Effector memory CD4-positive, alpha-beta T cell (primary cell): ENCODE data around the gene CORO7.

Source experiments
- DNase-seq, 3 donors: peaks; one replicate each; pipeline ENCODE4 v3.0.0-alpha.2; 2020
- H3K27ac ChIP-seq: 2 replicates; pipeline ENCODE4 v1.7.0; 2013; ENCODE audit warnings: mild to moderate bottlenecking, low read length, moderate library complexity; ENCODE audit not compliant: insufficient read depth, poor library complexity, severe bottlenecking
- H3K27me3 ChIP-seq: replicated peaks from 2 replicates; pipeline ENCODE4 v1.7.0; 2013; ENCODE audit warnings: mild to moderate bottlenecking, low read length; ENCODE audit not compliant: insufficient read depth, control insufficient read depth, poor library complexity, severe bottlenecking
- H3K36me3 ChIP-seq: 2 replicates; pipeline ENCODE4 v1.7.0; 2013; ENCODE audit warnings: mild to moderate bottlenecking, low read length, moderate library complexity; ENCODE audit not compliant: control insufficient read depth, insufficient read depth
- H3K4me1 ChIP-seq: 2 replicates; pipeline ENCODE4 v1.7.0; 2013; ENCODE audit warnings: low read length, mild to moderate bottlenecking; ENCODE audit not compliant: control insufficient read depth, insufficient read depth, poor library complexity, severe bottlenecking
- H3K4me3 ChIP-seq: 2 replicates; pipeline ENCODE4 v1.7.0; 2013; ENCODE audit warnings: low read length, low read depth, mild to moderate bottlenecking; ENCODE audit not compliant: insufficient read depth, poor library complexity, severe bottlenecking
- H3K9me3 ChIP-seq: 2 replicates; pipeline ENCODE4 v1.7.0; 2013; ENCODE audit warnings: mild to moderate bottlenecking, low read length, moderate library complexity; ENCODE audit not compliant: control insufficient read depth

CORO7 gene

GRCh38 chr16:4371357-4372000 lies 44.9 kb downstream of the CORO7 start, which contains the start of gene VASN:
Gene VASN, plus strand, starts transcription at chr16:4371848. Its CDS starts 9,030 bp downstream, at chr16:4380878.
- Histone ChIP-seq H3K9me3 (no peaks in the 10 kb centered on the region), H3K4me3 (peak within 1 kb of the TSS; percentile 52), H3K27ac (peak within 1 kb of the TSS; percentile 51), H3K4me1 (peaks cover 34% of the 10 kb centered on the region), H3K36me3 (peaks cover 21% of the 10 kb centered on the region), H3K27me3 (no peaks in the 10 kb centered on the region)
- DNase-seq: peak; percentile 59 to 66 (median 62)

- Histone ChIP-seq H3K36me3 (peaks cover 22% of the 10 kb centered on the region), H3K9me3 (no peaks in the 10 kb centered on the region), H3K27me3 (no peaks in the 10 kb centered on the region), H3K4me1 (peaks cover 30% of the 10 kb centered on the region), H3K4me3 (no peak overlapping the region), H3K27ac (no peak overlapping the region)
- DNase-seq: no peak
Measured at GRCh38 chr16:4370570-4371356, 45.6 kb downstream of the CORO7 start.

GRCh38 chr16:4370151-4370550 lies 46.2 kb downstream of the CORO7 start:
- Histone ChIP-seq H3K36me3 (peaks cover 28% of the 10 kb centered on the region), H3K4me1 (peaks cover 28% of the 10 kb centered on the region), H3K4me3 (no peak overlapping the region), H3K27me3 (no peaks in the 10 kb centered on the region), H3K9me3 (no peaks in the 10 kb centered on the region), H3K27ac (peak overlapping the region; percentile 29)
- DNase-seq: no peak

GRCh38 chr16:4369007-4369733 lies 47.2 kb downstream of the CORO7 start:
- Histone ChIP-seq H3K27ac (no peak overlapping the region), H3K4me1 (peaks cover 20% of the 10 kb centered on the region), H3K4me3 (no peak overlapping the region), H3K9me3 (no peaks in the 10 kb centered on the region), H3K27me3 (no peaks in the 10 kb centered on the region), H3K36me3 (peaks cover 38% of the 10 kb centered on the region)
- DNase-seq: no peak

GRCh38 chr16:4367393-4367856 lies 49.0 kb downstream of the CORO7 start:
- H3K9me3 ChIP-seq: no peaks in the 10 kb centered on the region
- H3K4me1 ChIP-seq: peaks cover 4% of the 10 kb centered on the region
- no peaks in the 10 kb centered on the region for H3K27me3 ChIP-seq
- H3K4me3 ChIP-seq: no peak overlapping the region
- no peak overlapping the region for H3K27ac ChIP-seq
- H3K36me3 ChIP-seq: peaks cover 51% of the 10 kb centered on the region
- DNase-seq: no peak

GRCh38 chr16:4366016-4366415 lies 50.4 kb downstream of the CORO7 start:
- Histone ChIP-seq H3K27me3 (no peaks in the 10 kb centered on the region), H3K4me1 (no peaks in the 10 kb centered on the region), H3K36me3 (peaks cover 65% of the 10 kb centered on the region), H3K4me3 (no peak overlapping the region), H3K9me3 (no peaks in the 10 kb centered on the region), H3K27ac (no peak overlapping the region)
- DNase-seq: no peak

GRCh38 chr16:4365615-4366014 lies 50.8 kb downstream of the CORO7 start:
- no peak overlapping the region for H3K27ac ChIP-seq
- H3K4me3 ChIP-seq: no peak overlapping the region
- no peaks in the 10 kb centered on the region for H3K9me3 ChIP-seq
- H3K36me3 ChIP-seq: peaks cover 69% of the 10 kb centered on the region
- no peak for DNase-seq
- H3K4me1 ChIP-seq: no peaks in the 10 kb centered on the region
- H3K27me3 ChIP-seq: no peaks in the 10 kb centered on the region

- Histone ChIP-seq H3K36me3 (peaks cover 75% of the 10 kb centered on the region), H3K4me3 (no peak overlapping the region), H3K9me3 (no peaks in the 10 kb centered on the region), H3K4me1 (no peaks in the 10 kb centered on the region), H3K27me3 (no peaks in the 10 kb centered on the region), H3K27ac (no peak overlapping the region)
- no peak for DNase-seq
Measured at GRCh38 chr16:4365014-4365406, 51.4 kb downstream of the CORO7 start.

DNA sequence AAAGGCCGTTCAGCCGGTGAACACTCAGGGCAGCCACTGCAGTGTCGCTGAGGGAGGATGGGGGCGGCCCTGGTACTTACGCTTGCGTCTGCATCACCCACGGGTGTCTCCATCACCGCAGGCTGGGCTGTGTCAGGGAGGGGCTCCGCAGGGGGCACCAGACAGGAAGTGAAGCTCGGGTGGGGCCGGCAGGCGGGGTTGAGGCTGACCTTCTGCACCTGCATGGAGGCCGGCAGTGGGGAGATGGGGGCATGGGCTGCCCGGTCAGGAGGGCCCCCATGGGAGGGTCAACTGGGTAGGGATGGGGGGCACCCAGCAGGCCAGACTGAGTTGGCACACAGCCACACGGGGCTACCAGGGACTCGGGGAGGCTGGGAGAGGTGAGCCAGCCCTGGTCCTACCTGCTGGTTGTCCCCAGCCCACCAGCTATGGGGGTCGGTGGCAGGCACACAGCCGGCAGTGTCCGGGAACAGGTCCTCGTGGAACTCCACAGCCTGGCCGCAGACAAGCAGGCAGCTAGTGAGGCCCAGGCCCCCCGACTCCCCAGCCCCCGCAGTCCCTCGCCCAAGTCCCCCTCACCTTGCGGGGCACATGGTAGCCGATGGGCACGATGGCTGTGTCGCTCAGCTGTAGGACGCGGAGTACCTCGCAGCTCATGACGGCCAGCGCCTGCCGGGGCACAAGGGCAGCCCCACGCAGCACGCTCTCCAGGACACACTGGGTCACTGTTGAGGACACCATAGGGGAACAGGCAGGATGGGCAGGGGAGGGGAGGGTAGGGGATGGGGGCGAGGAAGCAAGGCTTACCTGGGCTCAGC lies 52.0 kb downstream of the CORO7 start:
- Histone ChIP-seq H3K27ac (no peak overlapping the region), H3K4me3 (no peak overlapping the region), H3K36me3 (peaks cover 76% of the 10 kb centered on the region), H3K27me3 (no peaks in the 10 kb centered on the region), H3K4me1 (no peaks in the 10 kb centered on the region), H3K9me3 (no peaks in the 10 kb centered on the region)
- no peak for DNase-seq
